Raji (cell line): ENCODE data around the gene PROM1.

Source experiments
- POLR2A ChIP-seq: IDR thresholded peaks from 2 replicates; pipeline ENCODE4 v1.6.1; 2011; ENCODE audit warnings: low read depth, low read length, control low read depth; ENCODE audit not compliant: insufficient read depth

The PROM1 gene

GRCh38 chr4:16007471-16008095 lies 76.2 kb downstream of the PROM1 start:
- TF ChIP-seq POLR2A: no peak

- TF ChIP-seq POLR2A: no peak
Measured at GRCh38 chr4:16006771-16007446, 76.9 kb downstream of the PROM1 start.

DNA sequence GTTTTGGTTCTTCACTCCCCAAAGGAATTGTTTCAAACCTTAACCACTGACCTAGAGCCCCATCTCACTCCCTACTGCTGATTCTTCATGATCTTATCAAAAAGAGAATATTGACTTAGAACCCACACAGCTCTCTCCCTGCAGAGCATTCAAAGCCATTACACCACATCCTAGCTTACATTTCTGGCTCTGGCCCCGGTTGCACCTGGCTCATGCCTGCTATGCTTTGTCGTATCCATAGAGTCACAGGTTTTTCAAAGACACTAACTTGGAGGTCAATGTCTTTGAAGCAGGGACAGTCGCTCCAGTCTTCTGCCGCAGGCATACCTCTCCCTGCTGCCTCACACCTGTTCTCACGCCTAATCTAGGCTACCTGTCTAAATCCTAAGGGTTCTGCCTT lies 78.1 kb downstream of the PROM1 start:
- no peak for TF ChIP-seq POLR2A

GRCh38 chr4:16001484-16001858 lies 82.4 kb downstream of the PROM1 start:
- TF ChIP-seq POLR2A: no peak

- TF ChIP-seq POLR2A: no peak
Measured at GRCh38 chr4:16000708-16001483, 82.9 kb downstream of the PROM1 start.

DNA sequence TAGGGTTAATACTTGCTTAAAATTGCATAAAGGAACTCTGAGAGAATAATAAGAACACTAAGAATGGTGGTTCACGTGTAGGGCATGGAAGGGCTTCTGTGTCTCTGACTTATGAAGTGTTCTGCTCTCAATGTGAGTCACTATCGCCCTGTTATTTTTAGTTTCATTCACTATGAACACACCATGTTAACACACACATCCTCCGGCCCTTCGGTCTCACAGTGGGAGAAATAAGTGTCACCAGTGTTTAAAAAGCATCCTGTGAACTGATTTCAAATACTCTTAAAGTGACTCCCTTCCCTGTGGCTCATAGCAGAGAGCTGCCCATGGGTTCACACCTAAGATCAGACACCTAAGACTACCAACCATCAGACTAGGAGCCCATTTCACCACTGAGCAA lies 87.0 kb downstream of the PROM1 start:
- TF ChIP-seq POLR2A: no peak

DNA sequence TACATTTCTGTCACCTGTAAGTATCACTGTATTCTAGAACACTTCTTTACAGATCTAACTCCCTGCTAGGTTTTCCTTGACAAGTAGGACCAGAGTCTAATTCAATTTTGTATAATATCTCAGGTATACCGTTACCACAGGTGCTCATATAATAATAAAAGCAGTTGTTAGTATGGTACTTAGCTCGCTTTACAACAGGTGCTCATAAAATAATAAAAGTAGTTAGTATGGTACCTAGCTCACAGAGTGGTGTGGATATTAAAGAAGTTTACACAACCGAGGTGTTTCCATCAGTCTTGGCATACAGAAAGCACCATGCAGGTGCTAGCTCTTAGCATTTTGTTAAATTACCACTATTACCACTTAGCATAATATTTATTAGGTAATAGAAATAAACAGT lies 88.0 kb downstream of the PROM1 start:
- no peak for TF ChIP-seq POLR2A

DNA sequence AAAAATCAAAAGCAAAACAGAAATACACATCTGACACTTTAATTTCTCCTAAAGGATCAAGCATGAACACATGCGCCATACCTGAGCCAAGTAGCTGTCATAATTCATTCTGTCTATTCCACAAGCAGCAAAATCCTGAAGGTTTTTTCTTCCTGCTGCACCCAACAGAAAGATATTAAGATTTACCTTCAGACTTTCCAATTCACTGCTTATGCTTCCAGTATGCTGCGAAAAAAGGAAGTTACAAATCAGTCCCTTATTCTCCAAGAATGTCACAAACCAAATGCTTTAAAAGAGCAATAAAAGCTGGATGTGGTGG lies 91.7 kb downstream of the PROM1 start:
- no peak for TF ChIP-seq POLR2A

DNA sequence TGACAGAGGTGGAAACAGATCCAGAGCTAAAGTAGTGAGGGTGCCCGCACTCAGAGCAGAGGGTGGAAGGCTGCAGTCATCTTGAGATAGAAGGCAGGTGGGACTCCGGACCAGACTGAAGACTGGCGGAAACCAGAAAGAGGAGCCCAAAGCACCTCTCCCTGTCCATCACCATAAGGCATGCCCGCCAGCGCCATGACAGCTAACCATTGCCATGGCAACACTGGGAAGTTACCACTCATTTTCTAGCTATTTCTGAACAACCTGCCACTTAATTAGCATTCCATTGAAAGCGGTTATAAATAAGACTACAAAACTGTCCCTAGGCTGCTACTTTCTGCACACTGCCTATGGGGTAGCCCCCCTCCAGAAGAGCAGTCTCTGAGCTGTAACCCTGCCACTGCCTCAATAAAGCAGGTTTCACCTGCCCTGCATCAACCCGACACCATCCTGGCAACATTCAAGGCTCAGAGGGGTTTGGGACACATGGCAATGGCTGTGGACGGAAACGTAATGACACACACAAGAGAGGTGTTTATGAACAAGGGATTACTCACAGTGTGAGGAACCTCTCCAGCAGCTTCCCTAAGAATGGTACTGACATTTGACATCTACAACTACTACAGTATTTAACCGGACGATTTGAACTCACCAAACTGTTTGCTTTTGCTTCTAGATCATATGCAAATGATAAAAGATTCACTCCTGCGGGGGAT lies 93.1 kb downstream of the PROM1 start:
- TF ChIP-seq POLR2A: no peak

DNA sequence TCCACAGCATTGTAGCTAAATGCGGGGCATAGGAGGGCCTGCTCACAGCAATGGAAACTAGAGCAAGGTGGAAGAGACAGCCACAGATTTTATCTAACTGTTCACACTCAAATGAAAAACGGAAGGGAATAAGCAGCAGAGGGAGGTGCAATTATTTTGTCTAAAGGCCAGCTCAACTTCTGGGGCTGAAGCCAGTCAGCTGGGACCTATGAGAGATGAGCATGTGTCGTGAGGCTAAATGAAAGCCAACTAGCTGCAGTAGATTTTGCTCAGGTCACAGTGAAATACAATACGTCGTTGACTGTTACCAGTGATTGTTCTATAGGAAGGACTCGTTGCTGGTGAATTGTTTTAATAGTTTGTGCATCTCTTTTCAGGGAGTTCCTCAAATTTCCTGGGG lies 94.4 kb downstream of the PROM1 start:
- TF ChIP-seq POLR2A: no peak

DNA sequence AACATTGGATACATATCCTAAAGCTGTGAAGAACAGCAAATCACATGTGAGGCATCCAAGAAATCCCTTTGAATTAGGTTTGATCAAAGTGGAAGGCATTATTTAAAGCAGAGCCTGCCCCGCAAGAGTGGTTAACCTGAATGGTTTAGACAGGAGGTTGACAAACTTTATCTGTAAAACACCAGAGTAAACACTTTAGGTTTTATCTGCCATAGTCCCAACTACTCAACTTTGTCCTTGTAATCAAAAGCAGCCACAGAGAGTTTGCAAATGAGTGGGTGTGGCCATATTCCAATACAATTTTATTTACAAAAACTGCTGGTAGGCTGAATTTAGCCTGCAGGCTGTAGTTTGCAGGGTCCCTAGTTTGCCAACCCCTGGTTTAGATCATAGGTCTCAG lies 95.6 kb downstream of the PROM1 start:
- TF ChIP-seq POLR2A: no peak

- no peak for TF ChIP-seq POLR2A
Measured at GRCh38 chr4:15986907-15987306, 96.9 kb downstream of the PROM1 start.

DNA sequence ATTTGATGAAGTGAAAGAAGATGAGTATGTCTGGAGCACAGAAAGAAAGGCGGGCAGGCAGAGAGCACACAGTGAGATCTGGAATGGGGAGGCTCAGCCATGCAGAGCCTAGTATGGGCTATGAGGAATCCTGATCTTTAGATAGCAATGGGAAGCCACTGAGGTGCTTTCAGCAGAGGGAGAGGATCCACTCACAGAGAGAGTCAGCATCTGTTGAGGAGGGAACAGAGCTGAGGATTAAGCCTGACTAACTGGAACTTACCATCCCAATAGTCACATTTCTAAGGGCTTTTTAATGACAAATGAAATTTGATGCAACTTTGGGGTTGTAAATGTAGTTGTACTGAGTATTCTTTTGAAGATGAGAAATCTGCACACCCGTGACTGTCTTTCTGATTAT lies 100.2 kb downstream of the PROM1 start:
- no peak for TF ChIP-seq POLR2A

- no peak for TF ChIP-seq POLR2A
Measured at GRCh38 chr4:15982842-15983524, 100.8 kb downstream of the PROM1 start.
